ENCODE results near the gene GALNT2. TPM values are rescaled to one million over a fixed set of nuclear protein-coding genes. Genes with fewer than 3 reads are reported as not detected.

GALNT2 gene
- total and polyA plus RNA-seq, 12 donors: 9.7 to 35.1 (median 25.8) TPM

DNA sequence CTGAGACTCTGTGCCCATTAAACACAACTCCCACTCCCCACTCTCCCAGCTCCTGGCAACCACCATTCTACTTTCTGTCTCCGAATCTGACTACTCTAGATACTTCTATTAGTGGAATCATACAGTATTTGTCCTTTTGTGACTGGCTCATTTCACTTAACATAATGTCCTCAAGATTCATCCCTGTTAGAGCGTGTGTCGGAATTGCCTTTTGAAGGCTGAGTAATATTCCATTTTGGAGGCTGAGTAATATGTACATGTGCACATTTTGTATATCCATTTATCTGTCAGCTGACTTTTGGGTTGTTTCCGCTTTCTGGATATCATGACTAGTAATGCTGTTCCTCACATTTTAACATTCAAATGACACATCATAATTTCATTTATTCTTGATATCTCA lies 30.3 kb downstream of the GALNT2 start:
- WGBS, 2 donors: 98% methylated on average over 4 of the region's 4 CpGs
- DNase-seq: no peak
- Histone ChIP-seq H3K36me3 (peaks cover 0 to 25% (median 0%) of the 10 kb centered on the region in 9 donors), H3K9me3 (no peaks in the 10 kb centered on the region), H3K27ac (no peak overlapping the region), H3K4me3 (no peak overlapping the region), H3K27me3 (no peaks in the 10 kb centered on the region), H3K4me1 (peaks cover 0 to 23% (median 8%) of the 10 kb centered on the region in 9 donors)
- TF ChIP-seq, protein P1, sequence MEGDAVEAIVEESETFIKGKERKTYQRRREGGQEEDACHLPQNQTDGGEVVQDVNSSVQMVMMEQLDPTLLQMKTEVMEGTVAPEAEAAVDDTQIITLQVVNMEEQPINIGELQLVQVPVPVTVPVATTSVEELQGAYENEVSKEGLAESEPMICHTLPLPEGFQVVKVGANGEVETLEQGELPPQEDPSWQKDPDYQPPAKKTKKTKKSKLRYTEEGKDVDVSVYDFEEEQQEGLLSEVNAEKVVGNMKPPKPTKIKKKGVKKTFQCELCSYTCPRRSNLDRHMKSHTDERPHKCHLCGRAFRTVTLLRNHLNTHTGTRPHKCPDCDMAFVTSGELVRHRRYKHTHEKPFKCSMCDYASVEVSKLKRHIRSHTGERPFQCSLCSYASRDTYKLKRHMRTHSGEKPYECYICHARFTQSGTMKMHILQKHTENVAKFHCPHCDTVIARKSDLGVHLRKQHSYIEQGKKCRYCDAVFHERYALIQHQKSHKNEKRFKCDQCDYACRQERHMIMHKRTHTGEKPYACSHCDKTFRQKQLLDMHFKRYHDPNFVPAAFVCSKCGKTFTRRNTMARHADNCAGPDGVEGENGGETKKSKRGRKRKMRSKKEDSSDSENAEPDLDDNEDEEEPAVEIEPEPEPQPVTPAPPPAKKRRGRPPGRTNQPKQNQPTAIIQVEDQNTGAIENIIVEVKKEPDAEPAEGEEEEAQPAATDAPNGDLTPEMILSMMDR (IDR thresholded peaks at IDR 0.05): no peak
- intact Hi-C loops (cut with DNase I): no loop called here
- ATAC-seq: no peak

DNA sequence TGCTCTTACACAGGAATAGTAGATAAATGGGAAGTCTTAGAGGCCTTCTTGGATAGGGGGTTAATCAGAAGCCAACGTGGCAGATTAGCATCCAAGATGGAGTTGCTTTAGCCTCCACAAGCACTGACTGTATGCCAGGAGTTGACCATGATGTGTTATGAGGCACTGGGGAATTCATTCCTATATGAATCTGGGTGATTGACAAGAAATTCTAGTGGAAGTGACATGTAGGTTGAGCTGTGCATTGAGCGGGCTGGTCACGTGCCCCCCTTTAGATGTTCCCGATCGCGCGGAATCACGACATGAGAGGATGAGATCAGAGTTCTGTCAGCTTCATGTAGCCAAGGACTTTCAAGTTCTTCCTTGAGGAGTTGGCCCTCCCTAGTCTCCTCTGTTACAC lies 31.7 kb downstream of the GALNT2 start:
- no peak for DNase-seq
- peaks cover 0 to 13% (median 0%) of the 10 kb centered on the region in 9 donors for H3K36me3 ChIP-seq
- WGBS, 2 donors: 97% methylated on average over 8 of the region's 8 CpGs
- ATAC-seq: no peak
- intact Hi-C loops (cut with DNase I): no loop called here
- H3K9me3 ChIP-seq: no peaks in the 10 kb centered on the region
- H3K4me3 ChIP-seq: no peak overlapping the region
- no peak overlapping the region for H3K27ac ChIP-seq
- H3K27me3 ChIP-seq: no peaks in the 10 kb centered on the region
- H3K4me1 ChIP-seq: peaks cover 0 to 36% (median 13%) of the 10 kb centered on the region in 9 donors
- TF ChIP-seq, protein P1 (IDR thresholded peaks at IDR 0.05): no peak

DNA sequence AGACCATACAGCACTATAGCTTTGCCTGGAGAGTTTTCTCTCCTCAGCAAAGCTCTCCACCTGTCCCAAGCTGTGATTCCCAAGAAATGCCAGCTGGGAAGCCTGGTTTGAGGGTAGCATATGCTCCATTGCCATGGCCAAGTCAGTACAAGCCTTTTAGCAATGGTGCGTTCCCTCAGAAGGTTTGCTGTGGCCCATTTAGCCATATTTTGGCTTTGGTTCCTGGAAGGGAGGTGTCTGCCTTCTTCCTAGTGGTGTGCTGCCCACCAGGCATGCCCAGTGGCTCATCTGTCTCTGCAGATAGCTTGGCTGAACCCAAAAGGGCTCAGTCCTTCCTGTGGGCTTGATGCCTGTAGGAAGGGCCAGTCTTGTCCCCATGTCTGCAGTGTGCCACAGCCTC lies 32.4 kb downstream of the GALNT2 start:
- no peaks in the 10 kb centered on the region for H3K27me3 ChIP-seq
- H3K4me1 ChIP-seq: peaks cover 0 to 44% (median 21%) of the 10 kb centered on the region in 9 donors
- H3K27ac ChIP-seq: no peak overlapping the region
- H3K36me3 ChIP-seq: peaks cover 0 to 8% (median 0%) of the 10 kb centered on the region in 9 donors
- H3K9me3 ChIP-seq: no peaks in the 10 kb centered on the region
- TF ChIP-seq, protein P1 (IDR thresholded peaks at IDR 0.05): no peak
- no peak overlapping the region for H3K4me3 ChIP-seq
- no peak for ATAC-seq
- intact Hi-C loops (cut with DNase I): no loop called here
- WGBS, 2 donors: 97 to 100% methylated on average over 1 of the region's 1 CpG
- no peak for DNase-seq

DNA sequence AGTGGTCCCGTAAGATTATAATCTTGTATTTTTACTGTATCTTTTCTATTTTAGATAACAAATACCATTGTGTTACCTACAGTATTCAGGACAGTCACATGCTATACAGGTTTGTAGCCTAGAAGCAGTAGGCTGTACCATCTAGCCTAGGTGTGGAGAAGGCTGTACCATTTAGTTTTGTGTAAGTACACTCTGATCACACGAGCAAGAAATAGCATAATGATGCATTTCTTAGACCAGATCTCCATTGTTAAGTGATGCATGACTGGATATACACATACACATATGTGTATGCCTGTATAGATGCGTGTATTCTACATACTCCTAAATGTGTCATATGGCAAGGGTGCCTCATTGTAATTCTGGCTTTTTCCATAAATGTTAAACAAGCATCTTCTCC lies 33.9 kb downstream of the GALNT2 start:
- peaks cover 0 to 3% (median 0%) of the 10 kb centered on the region in 9 donors for H3K36me3 ChIP-seq
- DNase-seq (no peak), ATAC-seq (no peak)
- H3K4me3 ChIP-seq: no peak overlapping the region
- no peaks in the 10 kb centered on the region for H3K9me3 ChIP-seq
- no peak overlapping the region for H3K27ac ChIP-seq
- no peaks in the 10 kb centered on the region for H3K27me3 ChIP-seq
- TF ChIP-seq, protein P1 (IDR thresholded peaks at IDR 0.05): no peak
- 95% methylated on average over 3 of the region's 3 CpGs for WGBS, 2 donors
- peaks cover 6 to 56% (median 35%) of the 10 kb centered on the region in 9 donors for H3K4me1 ChIP-seq
- intact Hi-C loops (cut with DNase I): loop anchor here in 1 of 10 donors (10.0 kb wide), 1 partner anchor 114 kb away; no protein-coding TSS in a partner anchor

Measured in heart right ventricle (tissue), 16 donors.